ENCODE results near the gene FMNL1.

- TF ChIP-seq CTCF (IDR thresholded peaks at IDR 0.05 in 4 of 5, conservative IDR thresholded peaks at IDR 0.05 in 1 of 5) (no peak), POLR2A (IDR thresholded peaks at IDR 0.05) (no peak)
Observed at GRCh38 chr17:45201457-45201856, 20.2 kb upstream of the FMNL1 start.
